HFF-Myc (cell line): ENCODE data around the gene CYBA.

Source experiments
- DNase-seq: peaks from one replicate; pipeline ENCODE4 v3.0.0-alpha.2; 2011; ENCODE audit warnings: low read depth; ENCODE audit errors: extremely low read depth
- H3K4me3 ChIP-seq: replicated peaks from 2 replicates; pipeline ENCODE4 v1.5.1; 2011; ENCODE audit warnings: low read depth, mild to moderate bottlenecking, control low read depth, low read length
- CTCF ChIP-seq: IDR thresholded peaks from 2 replicates; pipeline ENCODE4 v1.5.1; 2012; ENCODE audit warnings: mild to moderate bottlenecking, low read depth, low read length, control low read depth; ENCODE audit errors: missing control alignments

Gene CYBA

GRCh38 chr16:88605186-88606147 lies 45.4 kb downstream of the CYBA start:
- no peak overlapping the region for H3K4me3 ChIP-seq
- DNase-seq, result no peak
- no peak for TF ChIP-seq CTCF

GRCh38 chr16:88602091-88602490 lies 48.8 kb downstream of the CYBA start:
- TF ChIP-seq CTCF, result no peak
- no peak overlapping the region for H3K4me3 ChIP-seq
- DNase-seq, result no peak

GRCh38 chr16:88601313-88602036 lies 49.4 kb downstream of the CYBA start:
- no peak overlapping the region for H3K4me3 ChIP-seq
- no peak for TF ChIP-seq CTCF
- no peak for DNase-seq

GRCh38 chr16:88600539-88600896 lies 50.3 kb downstream of the CYBA start:
- no peak for TF ChIP-seq CTCF
- DNase-seq, result no peak
- no peak overlapping the region for H3K4me3 ChIP-seq

- DNase-seq, result no peak
These were observed 50.9 kb downstream of the CYBA start for GRCh38 chr16:88599825-88600538.

More at GRCh38 chr16:88599825-88600538, 50.9 kb downstream of the CYBA start:
- H3K4me3 ChIP-seq, result no peak overlapping the region
- no peak for TF ChIP-seq CTCF
